ENCODE data around the gene WDPCP.
A peak's percentile ranks its signal among the peaks of the same experiment; 100 is the strongest.
"Not testable (repeated sequence)": the region's sequence is repeated elsewhere in the genome, so short reads cannot be mapped to it uniquely, and the experiment has no call there.

The WDPCP gene

GRCh38 chr2:63444565-63445288 is 143.6 kb downstream of the WDPCP start:
- DNase-seq: no peak

DNA sequence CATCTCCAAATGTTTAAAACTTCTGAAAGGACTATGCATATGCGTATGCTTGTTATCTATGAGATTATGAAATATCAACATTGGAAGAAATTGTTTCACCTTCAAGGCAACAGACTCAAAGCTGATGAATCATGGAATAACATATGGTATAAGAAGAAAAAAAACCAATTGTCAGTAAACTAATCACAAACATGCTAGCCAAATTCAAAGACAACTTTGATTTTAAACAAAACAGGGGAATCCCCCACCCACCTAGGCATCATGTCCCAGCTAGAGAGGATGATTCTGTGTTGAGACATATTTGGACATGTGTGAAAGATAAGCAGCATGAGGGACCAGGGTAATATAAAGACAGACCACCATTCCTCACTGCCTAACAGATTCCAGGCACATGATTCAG is 147.7 kb downstream of the WDPCP start:
- DNase-seq: no peak

DNA sequence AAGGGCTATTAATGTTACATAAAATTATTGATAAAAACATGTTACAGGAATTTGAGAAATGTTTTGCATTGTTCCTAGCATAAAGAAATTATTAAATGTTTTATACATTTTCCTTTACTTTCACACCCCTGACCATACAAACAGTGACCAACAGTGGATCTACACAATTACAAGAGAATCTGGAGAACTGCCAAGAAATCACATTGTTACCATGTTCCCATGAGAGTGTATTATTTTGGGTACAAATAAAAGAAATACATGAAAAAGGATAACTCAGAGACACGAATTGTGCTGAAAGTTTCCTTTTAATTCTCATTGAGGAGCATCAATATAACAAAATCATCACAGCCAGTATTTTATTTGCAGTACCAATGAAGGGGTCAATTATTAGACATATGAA is 150.1 kb downstream of the WDPCP start:
- no peak for DNase-seq

DNA sequence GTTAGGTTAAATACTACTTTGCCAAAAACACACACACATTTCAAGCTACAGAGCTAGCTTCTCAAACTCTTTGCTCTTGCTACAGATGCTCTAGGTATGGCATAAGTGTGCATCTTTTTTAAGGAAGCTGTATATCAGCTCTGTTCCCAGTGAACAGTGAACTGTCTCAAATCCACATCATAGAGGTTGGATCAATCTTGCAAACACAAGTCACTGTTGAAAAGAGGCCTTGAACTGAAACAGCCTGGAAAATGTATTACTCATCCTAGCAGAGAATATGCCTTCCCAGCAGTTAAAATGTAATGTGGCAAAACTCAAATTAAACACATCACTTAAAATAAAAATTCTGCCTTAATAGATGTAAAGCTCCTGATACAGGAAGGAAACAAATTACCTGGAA is 151.8 kb downstream of the WDPCP start:
- no peak for DNase-seq

GRCh38 chr2:63435070-63435469 is 153.2 kb downstream of the WDPCP start:
- no peak for DNase-seq

GRCh38 chr2:63434024-63435001 is 154.0 kb downstream of the WDPCP start:
- no peak for DNase-seq

- DNase-seq: no peak
Observed at GRCh38 chr2:63432373-63432772, 155.9 kb downstream of the WDPCP start.

DNA sequence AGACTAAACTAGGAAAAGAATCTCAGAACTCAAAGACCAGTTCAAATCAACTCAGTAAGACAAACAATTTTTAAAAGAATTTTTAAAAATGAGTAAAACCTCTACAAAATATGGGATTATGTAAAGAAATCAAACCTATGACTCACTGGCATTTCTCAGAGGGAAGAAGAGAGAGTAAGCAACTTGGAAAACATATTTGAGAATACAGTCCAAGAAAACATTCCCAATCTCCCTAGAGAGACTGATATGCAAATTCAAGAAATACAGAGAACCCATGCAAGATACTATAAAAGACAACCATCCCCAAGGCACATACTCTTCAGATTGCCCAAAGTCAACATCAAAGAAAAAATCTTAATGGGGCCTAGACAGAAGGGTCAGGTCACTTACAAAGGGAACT is 162.7 kb downstream of the WDPCP start:
- no peak for DNase-seq

- DNase-seq: no peak
Observed at GRCh38 chr2:63425079-63425416, 163.2 kb downstream of the WDPCP start.

GRCh38 chr2:63424329-63425078 is 163.8 kb downstream of the WDPCP start:
- DNase-seq: no peak

DNA sequence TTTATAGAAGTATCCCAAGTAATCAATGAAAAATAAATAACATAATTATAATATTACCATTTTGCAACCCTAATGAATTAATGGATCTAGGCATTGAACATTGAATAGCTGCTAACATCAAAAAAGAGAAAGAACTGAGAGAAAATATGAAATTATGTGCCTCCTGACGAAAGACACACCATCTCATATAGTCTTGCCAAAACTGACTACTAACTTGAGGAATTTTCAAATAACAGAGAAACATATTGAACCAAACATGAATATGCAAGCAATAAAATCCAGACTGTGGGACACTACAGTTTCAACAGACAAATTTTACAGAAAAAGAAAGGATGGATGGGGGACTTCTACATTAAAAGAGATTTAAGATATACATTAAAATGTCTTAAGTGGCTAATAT is 165.7 kb downstream of the WDPCP start:
- no peak for DNase-seq

GRCh38 chr2:63408530-63408929 is 179.7 kb downstream of the WDPCP start:
- no peak for DNase-seq

DNA sequence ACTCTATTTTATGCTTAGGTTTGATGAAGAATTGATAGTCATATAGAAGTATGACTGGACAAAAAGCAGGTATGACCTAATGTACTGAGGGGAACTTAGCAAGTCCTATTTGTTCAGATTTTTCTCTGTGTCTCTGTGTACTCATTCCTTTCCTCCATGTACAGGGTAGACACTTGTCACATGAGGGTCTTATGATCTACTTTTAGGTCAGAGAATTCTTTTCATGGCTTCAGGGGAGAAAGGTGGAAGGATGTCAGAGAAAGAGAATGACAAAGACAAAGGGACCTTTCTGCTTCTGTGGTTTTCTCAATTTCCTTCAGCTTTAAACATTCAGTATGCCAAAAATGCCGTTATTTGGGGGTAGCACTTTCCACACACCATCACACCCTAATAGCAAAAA is 181.6 kb downstream of the WDPCP start:
- DNase-seq: no peak

DNA sequence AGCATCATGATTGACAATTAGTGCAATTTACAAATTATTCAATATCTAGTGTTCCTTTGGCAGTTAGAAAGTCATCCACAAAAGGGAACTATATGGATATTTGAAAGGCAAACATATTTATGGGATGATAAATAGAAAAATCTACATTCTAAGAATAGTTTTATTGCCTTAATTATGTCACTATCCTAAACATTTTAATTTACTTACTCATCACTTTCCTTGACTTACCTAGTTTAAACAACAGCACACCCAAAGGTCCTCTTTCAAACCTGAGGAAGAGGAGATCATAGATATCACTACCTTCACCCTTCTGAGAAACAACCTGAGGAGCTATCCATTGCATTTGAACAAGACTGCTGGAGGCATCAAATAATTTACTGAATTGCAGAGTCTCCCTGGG is 184.5 kb downstream of the WDPCP start:
- DNase-seq: no peak

DNA sequence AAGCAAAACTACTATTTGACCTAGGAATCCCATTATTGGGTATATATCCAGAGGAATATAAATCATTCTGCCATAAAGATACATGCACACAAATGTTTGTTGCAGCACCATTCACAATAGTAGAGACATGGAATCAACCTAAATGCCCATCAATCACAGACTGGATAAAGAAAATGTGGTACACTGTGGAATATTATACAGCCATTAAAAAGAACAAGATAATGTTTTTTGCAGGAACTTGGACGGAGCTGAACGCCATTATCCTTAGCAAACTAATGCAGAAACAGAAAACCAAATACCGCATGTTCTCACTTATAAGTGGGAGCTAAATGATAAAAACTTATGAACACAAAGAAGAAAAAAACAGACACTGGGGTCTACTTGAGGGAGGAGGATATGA is 185.4 kb downstream of the WDPCP start:
- not testable (repeated sequence) for DNase-seq

DNA sequence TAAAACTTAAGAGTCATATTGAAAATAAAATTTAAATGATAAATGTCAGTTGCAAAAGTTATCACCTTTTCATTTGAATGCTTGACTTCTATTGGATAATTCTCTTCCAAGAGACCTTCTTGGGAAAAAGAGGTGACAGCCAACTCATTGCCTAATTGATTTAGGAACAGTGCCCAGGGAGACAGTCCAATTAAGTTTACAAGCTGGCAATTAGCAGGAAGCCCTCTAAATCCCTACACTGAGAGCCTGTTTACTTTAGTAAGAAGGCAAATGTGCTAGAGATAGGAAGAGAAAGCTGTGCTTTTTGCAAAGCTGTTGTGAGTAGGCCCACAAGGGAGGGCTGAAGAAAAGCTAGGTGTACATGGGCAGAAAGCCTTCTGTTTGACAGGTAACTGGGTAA is 189.1 kb downstream of the WDPCP start:
- no peak for DNase-seq

DNA sequence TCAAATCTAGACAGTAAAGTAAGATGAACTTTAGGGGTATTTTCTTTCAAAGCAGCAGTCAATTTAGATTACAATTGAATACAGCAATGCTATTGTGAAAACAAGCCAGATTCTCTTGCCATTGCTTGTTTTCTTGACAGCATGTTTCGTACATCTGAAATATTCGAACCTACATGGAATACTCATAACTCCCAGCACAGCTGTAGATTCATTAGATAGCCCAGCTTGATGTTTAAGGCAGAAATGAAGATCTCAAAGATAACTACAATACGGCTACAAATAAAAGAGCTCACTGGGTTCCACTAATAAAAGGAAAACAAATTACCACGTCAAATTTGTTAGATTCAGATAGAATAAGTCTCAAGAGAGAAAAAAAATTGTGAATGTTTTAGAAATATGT is 208.8 kb downstream of the WDPCP start:
- no peak for DNase-seq

GRCh38 chr2:63378589-63378988 is 209.7 kb downstream of the WDPCP start:
- DNase-seq: no peak

GRCh38 chr2:63374341-63374740 is 213.9 kb downstream of the WDPCP start:
- DNase-seq: no peak

GRCh38 chr2:63372549-63372948 is 215.7 kb downstream of the WDPCP start:
- DNase-seq: no peak

DNA sequence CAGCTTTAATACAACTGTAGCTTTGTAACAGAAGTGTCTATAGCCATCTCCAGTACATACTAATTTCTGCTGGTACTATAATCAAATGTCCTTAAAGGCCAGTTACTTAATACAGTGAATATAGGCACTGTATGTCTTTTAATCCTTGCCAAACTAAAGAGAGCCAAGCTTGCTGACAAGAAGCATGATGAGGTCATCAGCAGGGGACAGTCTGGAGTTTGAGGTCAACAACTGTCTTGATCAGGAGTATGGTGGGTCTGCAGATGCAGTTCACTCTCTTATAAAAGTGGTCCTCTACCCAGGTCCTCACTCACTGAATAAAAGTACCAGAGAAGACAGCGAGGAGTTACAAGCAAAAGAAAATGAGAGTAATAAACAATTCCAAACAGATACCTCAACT is 219.1 kb downstream of the WDPCP start:
- DNase-seq: no peak

DNA sequence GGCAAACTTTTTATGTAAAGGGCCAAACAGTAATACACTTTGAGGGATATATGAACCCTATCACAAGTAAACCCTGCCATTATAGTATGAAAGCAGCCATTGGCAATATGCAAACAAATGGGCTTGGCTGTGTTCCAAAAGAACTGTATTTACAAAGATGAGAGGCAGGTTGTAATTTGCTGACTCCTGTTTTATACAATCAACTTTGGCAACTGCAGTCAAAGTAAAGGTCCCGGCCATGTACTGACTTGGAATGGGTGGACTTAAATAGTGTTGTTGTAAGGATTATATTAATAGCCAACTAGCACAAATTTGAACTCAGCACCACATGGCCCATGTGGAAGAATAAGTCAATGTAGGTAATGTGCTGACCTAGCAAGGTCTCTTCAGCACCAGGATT is 223.4 kb downstream of the WDPCP start:
- DNase-seq: peak in 1 of 2 experiments; percentile 25

GRCh38 chr2:63357722-63358121 is 230.6 kb downstream of the WDPCP start:
- not testable (repeated sequence) for DNase-seq

- no peak for DNase-seq
Observed at GRCh38 chr2:63347361-63347760, 240.9 kb downstream of the WDPCP start.

Data from NCI-H187 (cell line).